Chondrocyte (in vitro differentiated cells): ENCODE results near the gene STUB1. TPM values are rescaled to one million over a fixed set of nuclear protein-coding genes. Genes with fewer than 3 reads are reported as not detected.

Source experiments
- DNase-seq: peaks from one replicate; pipeline ENCODE4 v3.0.0; 2021; ENCODE audit warnings: mixed read lengths, low spot score
- H3K27ac Mint-ChIP-seq: one replicate; pipeline ENCODE4 v1.8.0; 2021; ENCODE audit warnings: mild to moderate bottlenecking, moderate library complexity, mixed read lengths; ENCODE audit not compliant: unreplicated experiment
- H3K27me3 Mint-ChIP-seq: 2 replicates; pipeline ENCODE4 v1.8.0; 2021; ENCODE audit warnings: low read depth, mixed read lengths
- H3K36me3 Mint-ChIP-seq: 2 replicates; pipeline ENCODE4 v1.8.0; 2021; ENCODE audit warnings: low read depth, mixed read lengths
- H3K4me1 Mint-ChIP-seq: 2 replicates; pipeline ENCODE4 v1.8.0; 2021; ENCODE audit warnings: low read depth, mild to moderate bottlenecking, mixed read lengths
- H3K4me3 Mint-ChIP-seq: one replicate; pipeline ENCODE4 v1.8.0; 2021; ENCODE audit warnings: mild to moderate bottlenecking, moderate library complexity, mixed read lengths; ENCODE audit not compliant: unreplicated experiment
- H3K9me3 Mint-ChIP-seq: 2 replicates; pipeline ENCODE4 v1.8.0; 2021; ENCODE audit warnings: low read depth, mixed read lengths
- total RNA-seq: library from RNA; stranded (reverse); gene quantifications from 3 replicates; pipeline ENCODE4 v1.2.1, GENCODE V29; 2021
- TF ChIP-seq, protein P1 (sequence below): fragments of 200-600 bp; sonication (generic); IDR thresholded peaks from 2 replicates; pipeline ENCODE4 v1.5.0; 2021; ENCODE audit warnings: antibody characterized with exemption, mild to moderate bottlenecking, moderate library complexity

Gene STUB1
- total RNA-seq, 1 donor from 2014 or later: 89.7 TPM

DNA sequence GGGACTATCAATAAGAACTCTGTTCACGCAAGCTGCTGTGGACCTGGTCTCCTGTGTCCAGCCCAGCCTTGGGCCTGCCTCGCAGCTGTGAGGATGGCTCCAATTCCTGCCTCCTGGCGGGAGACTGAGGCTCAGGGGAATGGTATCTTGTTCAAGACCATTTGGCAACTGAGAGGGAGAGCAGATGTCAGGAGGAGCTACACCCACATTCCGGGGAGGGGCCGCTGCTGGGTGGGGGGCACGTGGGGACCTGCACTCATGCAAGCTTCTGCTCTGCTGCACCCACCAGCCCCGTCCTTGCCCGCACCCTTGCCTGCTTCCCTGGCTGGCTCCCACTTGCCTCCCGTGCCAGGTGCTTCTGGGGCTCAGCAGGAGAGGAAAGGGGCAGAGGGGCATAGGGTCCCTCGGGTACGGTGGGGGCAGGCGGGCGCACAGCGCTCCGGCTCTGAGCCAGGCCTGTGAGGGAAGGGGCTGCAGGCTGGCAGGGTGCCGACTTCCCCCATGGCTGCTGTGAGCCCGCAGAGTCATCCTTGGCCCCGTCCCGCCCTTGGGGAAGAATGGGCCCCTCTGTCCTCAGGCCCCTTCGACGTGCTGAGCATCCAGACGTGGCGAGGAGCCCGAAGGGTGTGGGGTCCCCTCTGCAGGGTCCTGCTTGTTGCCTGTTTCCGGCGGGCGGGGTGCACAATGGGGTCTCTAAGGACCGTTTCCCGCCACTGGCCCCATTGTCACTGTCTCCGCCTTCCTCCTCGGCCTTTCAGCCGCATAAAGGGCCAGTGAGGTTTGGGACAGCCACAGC, 37.4 kb downstream of the STUB1 start:
- DNase-seq: no peak
- H3K4me1 Mint-ChIP-seq: peaks cover 26% of the 10 kb centered on the region
- TF ChIP-seq, protein P1, sequence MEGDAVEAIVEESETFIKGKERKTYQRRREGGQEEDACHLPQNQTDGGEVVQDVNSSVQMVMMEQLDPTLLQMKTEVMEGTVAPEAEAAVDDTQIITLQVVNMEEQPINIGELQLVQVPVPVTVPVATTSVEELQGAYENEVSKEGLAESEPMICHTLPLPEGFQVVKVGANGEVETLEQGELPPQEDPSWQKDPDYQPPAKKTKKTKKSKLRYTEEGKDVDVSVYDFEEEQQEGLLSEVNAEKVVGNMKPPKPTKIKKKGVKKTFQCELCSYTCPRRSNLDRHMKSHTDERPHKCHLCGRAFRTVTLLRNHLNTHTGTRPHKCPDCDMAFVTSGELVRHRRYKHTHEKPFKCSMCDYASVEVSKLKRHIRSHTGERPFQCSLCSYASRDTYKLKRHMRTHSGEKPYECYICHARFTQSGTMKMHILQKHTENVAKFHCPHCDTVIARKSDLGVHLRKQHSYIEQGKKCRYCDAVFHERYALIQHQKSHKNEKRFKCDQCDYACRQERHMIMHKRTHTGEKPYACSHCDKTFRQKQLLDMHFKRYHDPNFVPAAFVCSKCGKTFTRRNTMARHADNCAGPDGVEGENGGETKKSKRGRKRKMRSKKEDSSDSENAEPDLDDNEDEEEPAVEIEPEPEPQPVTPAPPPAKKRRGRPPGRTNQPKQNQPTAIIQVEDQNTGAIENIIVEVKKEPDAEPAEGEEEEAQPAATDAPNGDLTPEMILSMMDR: no peak
- H3K9me3 Mint-ChIP-seq: no peaks in the 10 kb centered on the region
- no peaks in the 10 kb centered on the region for H3K36me3 Mint-ChIP-seq
- H3K4me3 Mint-ChIP-seq: no peak overlapping the region
- no peaks in the 10 kb centered on the region for H3K27me3 Mint-ChIP-seq
- no peak overlapping the region for H3K27ac Mint-ChIP-seq

GRCh38 chr16:718389-718788, 38.2 kb downstream of the STUB1 start:
- no peaks in the 10 kb centered on the region for H3K36me3 Mint-ChIP-seq
- H3K27me3 Mint-ChIP-seq: no peaks in the 10 kb centered on the region
- no peak overlapping the region for H3K4me3 Mint-ChIP-seq
- H3K27ac Mint-ChIP-seq: no peak overlapping the region
- H3K9me3 Mint-ChIP-seq: no peaks in the 10 kb centered on the region
- DNase-seq: no peak
- H3K4me1 Mint-ChIP-seq: peaks cover 22% of the 10 kb centered on the region
- TF ChIP-seq, protein P1: no peak

- DNase-seq: no peak
- H3K9me3 Mint-ChIP-seq: no peaks in the 10 kb centered on the region
- H3K4me1 Mint-ChIP-seq: peaks cover 22% of the 10 kb centered on the region
- TF ChIP-seq, protein P1: no peak
- no peaks in the 10 kb centered on the region for H3K36me3 Mint-ChIP-seq
- H3K4me3 Mint-ChIP-seq: peak overlapping the region; percentile 35
- H3K27ac Mint-ChIP-seq: no peak overlapping the region
- no peaks in the 10 kb centered on the region for H3K27me3 Mint-ChIP-seq
These were observed 38.7 kb downstream of the STUB1 start for GRCh38 chr16:718922-719321.

DNA sequence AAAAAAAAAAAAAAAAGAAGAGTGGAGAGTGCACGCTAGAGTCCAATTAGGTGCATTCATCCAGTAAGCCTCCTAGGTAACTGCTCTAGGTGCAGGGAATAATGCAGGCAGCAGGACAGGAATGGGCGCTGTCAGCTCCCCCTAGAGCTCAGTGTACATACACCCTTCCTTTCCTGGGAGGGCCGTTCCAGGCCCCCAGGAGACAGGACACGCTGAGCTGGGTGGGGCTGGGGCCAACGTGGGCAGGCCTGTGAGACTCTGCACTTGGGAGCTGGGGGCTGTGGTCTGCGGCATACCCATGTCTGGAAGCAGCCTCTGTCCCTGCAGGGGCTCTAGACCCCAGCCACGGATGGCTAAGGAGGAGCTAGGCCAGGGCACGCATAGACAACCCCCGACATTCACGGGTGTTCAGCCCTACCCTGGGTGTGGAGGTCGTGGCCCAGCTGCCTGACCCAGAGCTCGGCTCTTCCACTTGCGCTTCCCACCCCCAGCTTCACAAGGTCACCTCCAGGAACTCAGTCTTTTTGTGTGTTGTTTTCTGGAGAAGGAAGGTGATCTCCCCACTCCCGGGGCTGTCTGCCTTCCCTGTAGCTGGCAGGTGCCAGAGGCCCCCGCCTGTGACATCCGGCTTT, 39.7 kb downstream of the STUB1 start:
- Mint-ChIP-seq H3K27ac (peak overlapping the region; percentile 80), H3K9me3 (no peaks in the 10 kb centered on the region), H3K4me3 (peak overlapping the region; percentile 77), H3K36me3 (no peaks in the 10 kb centered on the region), H3K4me1 (peaks cover 22% of the 10 kb centered on the region), H3K27me3 (no peaks in the 10 kb centered on the region)
- TF ChIP-seq, protein P1: peak; percentile 45
- DNase-seq: no peak

DNA sequence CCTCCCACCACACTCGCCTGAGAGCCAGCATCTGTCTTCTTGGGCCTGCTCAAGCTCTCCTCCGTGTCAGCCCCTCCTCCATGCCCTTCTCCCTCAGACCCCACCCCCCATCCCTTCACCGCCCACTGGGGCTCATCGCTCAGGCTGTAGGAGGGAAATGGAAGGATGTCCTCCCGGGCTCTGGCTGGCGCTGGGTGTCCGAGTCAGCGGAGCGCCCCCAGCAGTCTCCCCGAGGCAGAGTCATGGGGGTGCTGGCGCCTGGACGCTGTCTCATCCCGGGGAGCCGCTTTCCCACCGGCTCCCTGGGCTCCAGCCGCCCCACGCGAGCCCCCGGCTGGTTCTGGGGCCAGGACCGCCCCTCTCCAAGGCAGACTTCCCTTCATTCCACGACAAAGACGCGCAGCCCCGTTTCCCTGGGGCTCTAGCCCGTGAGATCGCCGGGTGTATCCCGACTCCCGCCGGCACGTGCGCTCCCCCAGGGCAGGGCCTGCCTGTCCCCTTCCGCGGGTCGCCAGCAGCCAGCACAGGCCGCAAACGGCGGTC, 40.3 kb downstream of the STUB1 start:
- Mint-ChIP-seq H3K9me3 (no peaks in the 10 kb centered on the region), H3K27ac (peak overlapping the region; percentile 80), H3K4me3 (peak overlapping the region; percentile 77), H3K4me1 (peaks cover 22% of the 10 kb centered on the region), H3K27me3 (no peaks in the 10 kb centered on the region), H3K36me3 (no peaks in the 10 kb centered on the region)
- TF ChIP-seq, protein P1: peak; percentile 46
- DNase-seq: no peak
